T-helper 17 cell (primary cell): Measurements from ENCODE around the gene RCAN2. TPM values are rescaled to one million over a fixed set of nuclear protein-coding genes. Genes with fewer than 3 reads are reported as not detected.

Source experiments
- ATAC-seq: fragments of 150-1000 bp; cut with Tn5 transposase; 2 replicates; pipeline ENCODE4 v1.10.0; 2021; ENCODE audit warnings: mild to moderate bottlenecking, moderate library complexity
- DNase-seq, 3 donors: peaks; one replicate each; pipeline versions ENCODE4 v3.0.0 to v3.0.0-alpha.2; 2020 to 2021
- H3K9me3 ChIP-seq: one replicate; pipeline ENCODE4 v1.7.0; 2013; ENCODE audit warnings: low read length, mild to moderate bottlenecking; ENCODE audit not compliant: control insufficient read depth, poor library complexity, severe bottlenecking
- H3K27ac Mint-ChIP-seq: one replicate; pipeline ENCODE4 v1.8.0; 2022; ENCODE audit warnings: mild to moderate bottlenecking, moderate library complexity, mixed read lengths
- H3K27me3 Mint-ChIP-seq: one replicate; pipeline ENCODE4 v1.8.0; 2022; ENCODE audit warnings: mixed read lengths
- H3K36me3 Mint-ChIP-seq: one replicate; pipeline ENCODE4 v1.8.0; 2022; ENCODE audit warnings: low read depth, mixed read lengths
- H3K4me1 Mint-ChIP-seq: one replicate; pipeline ENCODE4 v1.8.0; 2022; ENCODE audit warnings: mild to moderate bottlenecking, mixed read lengths
- H3K4me3 Mint-ChIP-seq: one replicate; pipeline ENCODE4 v1.8.0; 2022; ENCODE audit warnings: mild to moderate bottlenecking, moderate library complexity, mixed read lengths
- total RNA-seq, 4 donors: library from RNA in 2 of 4; stranded (reverse) in 2 of 4; gene quantifications; one replicate each; pipeline ENCODE4 v1.2.3 and lab custom pipeline; 2022 to 2026

RCAN2 gene
- total RNA-seq = not detected
- 0 to 1.4 reads per million in 2 donors for total RNA-seq (lab: John Stamatoyannopoulos, UW)

DNA sequence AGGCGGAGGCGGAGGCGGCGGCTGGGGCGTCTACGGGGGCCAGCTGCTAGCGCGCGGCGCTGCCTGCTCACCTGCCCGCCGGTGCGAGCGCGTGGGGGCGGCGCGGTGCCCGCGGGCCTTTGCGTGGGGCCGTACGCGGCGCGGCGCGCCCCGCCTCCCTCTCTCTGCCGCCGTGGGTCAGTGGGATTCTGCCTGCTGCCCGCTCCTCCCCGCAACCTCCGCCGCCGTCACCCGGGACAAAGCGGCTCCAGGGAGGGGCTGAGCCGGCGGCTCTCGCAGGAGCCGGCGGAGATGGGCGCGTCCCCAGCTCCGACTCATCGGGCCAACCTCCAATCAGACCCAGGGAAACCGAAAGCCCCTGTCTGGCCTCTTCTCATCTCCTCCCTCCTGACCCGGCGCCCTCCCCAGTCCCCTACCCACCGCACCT, at the start of gene RCAN2:
RCAN2 (minus strand) TSS at position 249 of the 427 bp plus-strand sequence.
- H3K27me3 Mint-ChIP-seq = peaks cover 81% of the 10 kb centered on the region
- peak in 1 of 3 donors; percentile 11 for DNase-seq

GRCh38 chr6:46539866-46540265, 48.6 kb upstream of the RCAN2 start:
- H3K9me3 ChIP-seq = no peaks in the 10 kb centered on the region
- ATAC-seq (no peak), DNase-seq (no peak)
- Mint-ChIP-seq H3K27ac (no peak overlapping the region), H3K27me3 (peaks cover 25% of the 10 kb centered on the region), H3K4me3 (no peak overlapping the region), H3K36me3 (no peaks in the 10 kb centered on the region), H3K4me1 (no peaks in the 10 kb centered on the region)

More for the DNA sequence above, at the start of gene RCAN2:
- peak within 1 kb of the TSS; percentile 77 for H3K4me3 Mint-ChIP-seq
- peaks cover 10% of the 10 kb centered on the region for H3K4me1 Mint-ChIP-seq
- no peaks in the 10 kb centered on the region for H3K9me3 ChIP-seq
- peak; percentile 63 for ATAC-seq
- H3K36me3 Mint-ChIP-seq = peaks cover 5% of the 10 kb centered on the region
- H3K27ac Mint-ChIP-seq = no peak within 1 kb of the TSS

DNA sequence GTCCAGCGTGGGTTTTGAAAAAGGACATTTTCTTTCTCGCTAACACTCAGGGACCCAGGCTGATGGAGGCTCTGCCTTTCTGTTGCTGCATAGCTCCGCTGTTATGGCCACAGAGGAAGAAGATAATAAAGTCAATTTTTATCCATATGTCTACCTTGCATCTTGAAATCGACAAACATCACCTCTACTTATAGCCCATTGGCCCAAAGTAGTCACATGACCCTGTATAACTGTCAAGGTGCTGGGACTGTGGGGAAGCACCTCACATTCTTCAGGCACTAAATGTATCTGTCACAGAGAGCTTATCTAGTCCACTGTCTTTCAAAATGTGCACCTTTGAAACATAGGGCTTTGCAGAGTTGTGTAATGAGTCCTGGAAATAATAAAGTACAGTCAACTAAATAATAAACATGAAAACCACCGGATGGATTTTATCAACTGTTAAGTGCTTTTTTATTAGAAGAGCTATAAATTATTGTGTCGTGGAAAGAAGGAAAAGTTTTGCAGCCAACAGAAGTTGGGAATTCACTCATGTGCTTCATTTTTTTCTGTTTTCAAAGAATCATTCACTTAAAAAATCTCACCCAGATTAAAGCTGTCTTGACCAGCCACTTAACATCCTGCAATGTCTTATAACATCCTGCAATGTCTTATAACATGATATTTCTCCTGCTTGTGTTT, 47.7 kb upstream of the RCAN2 start:
- H3K36me3 Mint-ChIP-seq = no peaks in the 10 kb centered on the region
- H3K9me3 ChIP-seq = no peaks in the 10 kb centered on the region
- H3K4me3 Mint-ChIP-seq = no peak overlapping the region
- peaks cover 25% of the 10 kb centered on the region for H3K27me3 Mint-ChIP-seq
- ATAC-seq = no peak
- DNase-seq = no peak
- H3K4me1 Mint-ChIP-seq = no peaks in the 10 kb centered on the region
- no peak overlapping the region for H3K27ac Mint-ChIP-seq

DNA sequence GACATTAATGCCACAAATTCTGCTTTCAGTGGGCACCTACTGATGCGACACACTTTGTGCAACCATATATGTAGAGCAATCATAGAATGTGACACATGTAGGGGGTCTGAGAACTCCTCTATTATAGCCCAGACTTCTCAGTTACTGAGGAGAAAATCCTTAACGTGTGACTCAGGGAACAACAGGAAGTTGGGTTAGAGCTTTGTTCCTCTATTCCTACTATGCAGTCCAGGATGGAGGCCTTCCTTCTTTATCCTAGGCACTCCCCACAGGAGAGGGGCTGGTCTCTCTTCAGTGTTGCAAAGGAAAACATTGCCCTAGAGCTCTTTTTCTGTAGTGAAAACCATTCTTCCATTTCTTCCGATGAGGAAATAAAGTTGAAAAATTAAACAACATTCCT, 39.6 kb upstream of the RCAN2 start:
- H3K9me3 ChIP-seq = no peaks in the 10 kb centered on the region
- Mint-ChIP-seq H3K27ac (no peak overlapping the region), H3K27me3 (peaks cover 37% of the 10 kb centered on the region), H3K4me1 (no peaks in the 10 kb centered on the region), H3K36me3 (no peaks in the 10 kb centered on the region), H3K4me3 (no peak overlapping the region)
- ATAC-seq (no peak), DNase-seq (no peak)

DNA sequence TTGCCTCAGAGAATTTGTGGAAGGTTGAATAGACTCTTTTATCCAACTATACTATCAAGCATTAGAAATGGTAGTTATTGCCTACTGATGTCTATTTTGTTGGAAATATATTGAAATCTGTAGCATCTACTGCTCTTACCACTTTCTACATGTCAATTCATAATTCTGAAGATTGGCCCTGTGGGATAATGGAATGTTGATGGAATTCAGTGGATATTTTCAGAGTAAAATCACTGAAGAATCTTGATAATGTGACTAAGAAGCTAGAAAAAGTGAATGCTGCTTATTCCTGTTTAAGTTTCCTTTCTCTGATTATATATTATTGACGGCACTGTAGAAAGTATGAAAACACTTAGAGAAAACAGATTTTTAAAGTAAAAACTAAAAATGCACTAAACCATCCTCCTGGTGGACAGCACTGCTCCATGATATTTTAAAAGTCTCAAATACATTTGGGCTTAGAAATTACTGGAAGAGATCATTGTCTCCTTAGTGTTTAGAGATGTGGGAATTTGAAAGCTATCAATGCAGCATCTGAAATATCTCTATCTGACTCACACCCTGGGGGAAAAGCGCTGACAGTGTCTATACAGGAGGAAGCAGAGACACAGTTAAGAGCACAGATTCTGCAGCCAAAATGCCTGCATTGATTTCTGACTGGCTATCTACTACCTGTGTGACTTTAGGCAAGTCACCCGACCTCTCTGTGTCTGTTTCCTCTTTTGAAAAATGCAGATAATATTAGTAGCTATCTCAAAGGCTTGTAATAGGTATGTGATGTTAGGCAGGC, 37.9 kb upstream of the RCAN2 start:
- peaks cover 2% of the 10 kb centered on the region for H3K36me3 Mint-ChIP-seq
- no peak overlapping the region for H3K4me3 Mint-ChIP-seq
- no peaks in the 10 kb centered on the region for H3K9me3 ChIP-seq
- no peak for DNase-seq
- peaks cover 47% of the 10 kb centered on the region for H3K27me3 Mint-ChIP-seq
- no peak overlapping the region for H3K27ac Mint-ChIP-seq
- ATAC-seq = no peak
- no peaks in the 10 kb centered on the region for H3K4me1 Mint-ChIP-seq

- ATAC-seq (no peak), DNase-seq (no peak)
- H3K9me3 ChIP-seq = no peaks in the 10 kb centered on the region
- H3K36me3 Mint-ChIP-seq = peaks cover 2% of the 10 kb centered on the region
- H3K27me3 Mint-ChIP-seq = peaks cover 50% of the 10 kb centered on the region
- no peaks in the 10 kb centered on the region for H3K4me1 Mint-ChIP-seq
- H3K4me3 Mint-ChIP-seq = no peak overlapping the region
- no peak overlapping the region for H3K27ac Mint-ChIP-seq
Measured at GRCh38 chr6:46526607-46527006, 35.4 kb upstream of the RCAN2 start.

DNA sequence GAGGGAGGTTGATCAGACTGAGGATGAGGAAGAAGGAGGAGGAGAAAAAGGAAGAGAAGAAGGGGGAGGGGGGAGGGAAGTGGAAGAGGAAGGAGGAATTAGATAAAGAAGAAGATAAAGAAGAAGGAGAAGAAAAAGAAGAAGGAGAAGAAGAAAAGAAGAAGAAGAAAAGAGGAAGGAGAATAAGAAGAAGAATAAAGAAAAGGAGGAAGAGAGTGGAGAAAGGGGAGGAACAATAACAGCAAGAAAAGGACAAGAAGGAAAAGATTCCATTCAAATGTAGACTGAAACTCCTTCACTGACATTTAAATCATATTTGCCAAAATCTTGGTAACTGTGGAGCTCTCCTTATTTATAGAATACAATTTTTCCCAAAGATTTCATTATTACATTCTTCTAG, 34.3 kb upstream of the RCAN2 start:
- H3K36me3 Mint-ChIP-seq = peaks cover 2% of the 10 kb centered on the region
- H3K27ac Mint-ChIP-seq = no peak overlapping the region
- no peaks in the 10 kb centered on the region for H3K4me1 Mint-ChIP-seq

DNA sequence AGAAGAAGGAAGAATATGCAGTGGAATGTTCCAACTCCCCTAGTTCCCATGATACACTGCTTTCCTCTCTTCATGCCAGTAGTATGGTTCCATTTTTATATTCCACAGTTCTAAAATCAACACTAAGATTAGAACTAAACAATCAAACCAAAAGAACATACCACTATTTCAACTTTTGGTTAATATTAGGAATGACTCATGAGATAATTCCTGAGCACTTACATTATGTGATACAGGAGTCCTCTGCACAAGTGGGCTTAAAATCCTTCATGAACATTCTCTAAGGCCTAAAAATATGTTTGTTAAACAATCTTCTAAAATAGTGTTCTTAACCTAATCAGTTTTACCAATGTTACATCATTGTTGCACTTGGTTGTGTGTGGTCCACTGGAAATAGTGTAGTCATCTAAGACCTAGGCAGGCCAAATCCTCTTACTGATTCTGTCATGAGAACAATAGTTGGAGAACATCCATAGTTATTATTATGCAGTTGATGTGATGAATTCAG, 30.3 kb upstream of the RCAN2 start:
- no peak for ATAC-seq
- Mint-ChIP-seq H3K4me3 (no peak overlapping the region), H3K27ac (no peak overlapping the region), H3K36me3 (peaks cover 2% of the 10 kb centered on the region), H3K27me3 (peaks cover 25% of the 10 kb centered on the region), H3K4me1 (no peaks in the 10 kb centered on the region)
- no peaks in the 10 kb centered on the region for H3K9me3 ChIP-seq
- DNase-seq = no peak

More for the DNA sequence above, 34.3 kb upstream of the RCAN2 start:
- no peaks in the 10 kb centered on the region for H3K9me3 ChIP-seq
- ATAC-seq = no peak
- Mint-ChIP-seq H3K4me3 (no peak overlapping the region), H3K27me3 (peaks cover 40% of the 10 kb centered on the region)
- no peak for DNase-seq

- no peaks in the 10 kb centered on the region for H3K4me1 Mint-ChIP-seq
- no peaks in the 10 kb centered on the region for H3K36me3 Mint-ChIP-seq
- H3K4me3 Mint-ChIP-seq = no peak overlapping the region
- no peaks in the 10 kb centered on the region for H3K9me3 ChIP-seq
- peaks cover 18% of the 10 kb centered on the region for H3K27me3 Mint-ChIP-seq
- H3K27ac Mint-ChIP-seq = no peak overlapping the region
- ATAC-seq = no peak
- DNase-seq = no peak
Measured at GRCh38 chr6:46517202-46517601, 26.0 kb upstream of the RCAN2 start.

- no peaks in the 10 kb centered on the region for H3K9me3 ChIP-seq
- DNase-seq (no peak), ATAC-seq (no peak)
- H3K4me1 Mint-ChIP-seq = no peaks in the 10 kb centered on the region
- H3K27ac Mint-ChIP-seq = no peak overlapping the region
- no peak overlapping the region for H3K4me3 Mint-ChIP-seq
- H3K27me3 Mint-ChIP-seq = peaks cover 22% of the 10 kb centered on the region
- H3K36me3 Mint-ChIP-seq = no peaks in the 10 kb centered on the region
Measured at GRCh38 chr6:46513533-46513932, 22.3 kb upstream of the RCAN2 start.

DNA sequence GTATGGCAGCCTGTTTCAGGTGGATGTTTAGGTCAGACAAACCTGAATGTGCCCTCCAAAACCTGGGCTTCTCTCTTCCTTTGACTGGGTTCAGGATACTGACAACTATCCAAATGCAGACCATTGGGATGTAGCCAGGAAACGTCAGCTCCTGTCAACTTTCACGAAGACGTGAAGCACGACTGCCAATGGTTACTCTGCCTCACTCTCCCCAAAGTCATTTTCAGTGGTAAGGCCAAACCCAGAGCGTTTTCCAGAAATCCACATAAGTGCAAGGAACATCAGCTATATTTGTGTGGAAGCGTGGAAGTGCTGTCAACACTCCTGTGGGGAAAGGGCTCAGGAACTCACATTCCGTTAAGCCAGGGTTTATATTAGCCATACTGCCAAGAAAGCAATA, 20.1 kb upstream of the RCAN2 start:
- Mint-ChIP-seq H3K27ac (no peak overlapping the region), H3K4me1 (no peaks in the 10 kb centered on the region), H3K27me3 (peaks cover 28% of the 10 kb centered on the region), H3K36me3 (no peaks in the 10 kb centered on the region), H3K4me3 (no peak overlapping the region)
- ATAC-seq (no peak), DNase-seq (no peak)
- no peaks in the 10 kb centered on the region for H3K9me3 ChIP-seq

DNA sequence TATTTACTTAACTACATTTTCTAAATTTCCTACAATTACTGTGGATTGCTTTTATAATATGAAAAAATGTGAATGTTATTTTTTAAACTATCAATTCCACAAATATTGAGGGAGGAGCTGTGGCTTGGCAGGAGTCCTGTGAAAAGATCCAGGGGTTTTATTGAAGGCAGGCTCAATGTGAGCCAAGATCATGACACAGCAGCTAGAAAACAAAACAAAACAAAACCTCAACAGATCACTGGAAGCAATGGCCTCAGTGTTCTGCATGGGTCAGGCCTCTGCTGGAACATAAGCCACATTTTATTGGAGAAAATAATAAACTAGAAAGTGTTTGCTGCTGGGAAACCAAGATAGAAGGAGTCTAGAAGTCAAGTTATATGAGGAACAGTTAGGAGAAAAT, 19.4 kb upstream of the RCAN2 start:
- no peak overlapping the region for H3K4me3 Mint-ChIP-seq
- ATAC-seq = no peak
- peaks cover 30% of the 10 kb centered on the region for H3K27me3 Mint-ChIP-seq
- no peak for DNase-seq
- H3K36me3 Mint-ChIP-seq = no peaks in the 10 kb centered on the region
- H3K27ac Mint-ChIP-seq = no peak overlapping the region
- H3K9me3 ChIP-seq = no peaks in the 10 kb centered on the region
- H3K4me1 Mint-ChIP-seq = no peaks in the 10 kb centered on the region

GRCh38 chr6:46509981-46510510, 18.8 kb upstream of the RCAN2 start:
- DNase-seq (no peak), ATAC-seq (no peak)
- Mint-ChIP-seq H3K27me3 (peaks cover 30% of the 10 kb centered on the region), H3K4me3 (no peak overlapping the region), H3K4me1 (no peaks in the 10 kb centered on the region), H3K36me3 (no peaks in the 10 kb centered on the region), H3K27ac (no peak overlapping the region)
- no peaks in the 10 kb centered on the region for H3K9me3 ChIP-seq
